Measurements from ENCODE around the gene MACF1.

Gene MACF1

GRCh38 chr1:39333296-39333695 is 128.8 kb downstream of the MACF1 start:
- no peak for DNase-seq (ENCODE audit: extremely low read depth, insufficient read length)
- no peak overlapping the region for H3K4me3 ChIP-seq (replicated peaks; ENCODE audit: low read depth, low read length)
- peaks cover 24% of the 10 kb centered on the region for H3K36me3 ChIP-seq (ENCODE audit: control insufficient read depth, insufficient read depth, low read length)
- no peaks in the 10 kb centered on the region for H3K27me3 ChIP-seq (replicated peaks; ENCODE audit: control insufficient read depth, insufficient read depth, low read length)
- no peak for TF ChIP-seq CTCF (IDR thresholded peaks at IDR 0.05; ENCODE audit: insufficient read depth, low read length, poor library complexity, severe bottlenecking)

- no peak for TF ChIP-seq CTCF (IDR thresholded peaks at IDR 0.05; ENCODE audit: insufficient read depth, low read length, poor library complexity, severe bottlenecking)
- no peak for DNase-seq (ENCODE audit: extremely low read depth, insufficient read length)
- Histone ChIP-seq H3K27me3 (replicated peaks; ENCODE audit: control insufficient read depth, insufficient read depth, low read length) (no peaks in the 10 kb centered on the region), H3K36me3 (ENCODE audit: control insufficient read depth, insufficient read depth, low read length) (peaks cover 31% of the 10 kb centered on the region), H3K4me3 (replicated peaks; ENCODE audit: low read depth, low read length) (no peak overlapping the region)
Observed at GRCh38 chr1:39335216-39335615, 130.7 kb downstream of the MACF1 start.

GRCh38 chr1:39337067-39337466 is 132.6 kb downstream of the MACF1 start:
- no peak for DNase-seq (ENCODE audit: extremely low read depth, insufficient read length)
- Histone ChIP-seq H3K4me3 (replicated peaks; ENCODE audit: low read depth, low read length) (no peak overlapping the region), H3K27me3 (replicated peaks; ENCODE audit: control insufficient read depth, insufficient read depth, low read length) (no peaks in the 10 kb centered on the region), H3K36me3 (ENCODE audit: control insufficient read depth, insufficient read depth, low read length) (peaks cover 23% of the 10 kb centered on the region)
- TF ChIP-seq CTCF (IDR thresholded peaks at IDR 0.05; ENCODE audit: insufficient read depth, low read length, poor library complexity, severe bottlenecking) = no peak

GRCh38 chr1:39342776-39343175 is 138.3 kb downstream of the MACF1 start:
- Histone ChIP-seq H3K27me3 (replicated peaks; ENCODE audit: control insufficient read depth, insufficient read depth, low read length) (no peaks in the 10 kb centered on the region), H3K36me3 (ENCODE audit: control insufficient read depth, insufficient read depth, low read length) (peaks cover 16% of the 10 kb centered on the region), H3K4me3 (replicated peaks; ENCODE audit: low read depth, low read length) (no peak overlapping the region)
- no peak for TF ChIP-seq CTCF (IDR thresholded peaks at IDR 0.05; ENCODE audit: insufficient read depth, low read length, poor library complexity, severe bottlenecking)
- DNase-seq (ENCODE audit: extremely low read depth, insufficient read length) = no peak

GRCh38 chr1:39344394-39345154 is 140.1 kb downstream of the MACF1 start:
- TF ChIP-seq CTCF (IDR thresholded peaks at IDR 0.05; ENCODE audit: insufficient read depth, low read length, poor library complexity, severe bottlenecking) = no peak
- no peaks in the 10 kb centered on the region for H3K27me3 ChIP-seq (replicated peaks; ENCODE audit: control insufficient read depth, insufficient read depth, low read length)
- no peak for DNase-seq (ENCODE audit: extremely low read depth, insufficient read length)
- H3K36me3 ChIP-seq (ENCODE audit: control insufficient read depth, insufficient read depth, low read length) = peaks cover 20% of the 10 kb centered on the region
- H3K4me3 ChIP-seq (replicated peaks; ENCODE audit: low read depth, low read length) = no peak overlapping the region

All from GM06990 (cell line).